ENCODE data around the gene FABP3.

DNA sequence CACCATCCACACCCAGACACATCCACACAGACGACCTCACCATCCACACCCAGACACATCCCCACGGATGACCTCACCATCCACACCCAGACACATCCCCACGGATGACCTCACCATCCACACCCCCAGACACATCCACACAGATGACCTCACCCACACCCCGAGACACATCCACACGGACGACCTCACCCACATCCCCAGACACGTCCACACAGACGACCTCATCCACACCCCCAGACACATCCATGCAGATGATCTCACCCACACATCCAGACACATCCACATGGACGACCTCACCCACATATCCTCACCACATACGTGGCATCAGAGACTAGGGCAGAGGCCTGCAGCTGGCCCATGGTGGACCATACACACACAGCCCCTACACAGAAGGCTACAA is 14.7 kb upstream of the FABP3 start:
- TF ChIP-seq, protein P1, sequence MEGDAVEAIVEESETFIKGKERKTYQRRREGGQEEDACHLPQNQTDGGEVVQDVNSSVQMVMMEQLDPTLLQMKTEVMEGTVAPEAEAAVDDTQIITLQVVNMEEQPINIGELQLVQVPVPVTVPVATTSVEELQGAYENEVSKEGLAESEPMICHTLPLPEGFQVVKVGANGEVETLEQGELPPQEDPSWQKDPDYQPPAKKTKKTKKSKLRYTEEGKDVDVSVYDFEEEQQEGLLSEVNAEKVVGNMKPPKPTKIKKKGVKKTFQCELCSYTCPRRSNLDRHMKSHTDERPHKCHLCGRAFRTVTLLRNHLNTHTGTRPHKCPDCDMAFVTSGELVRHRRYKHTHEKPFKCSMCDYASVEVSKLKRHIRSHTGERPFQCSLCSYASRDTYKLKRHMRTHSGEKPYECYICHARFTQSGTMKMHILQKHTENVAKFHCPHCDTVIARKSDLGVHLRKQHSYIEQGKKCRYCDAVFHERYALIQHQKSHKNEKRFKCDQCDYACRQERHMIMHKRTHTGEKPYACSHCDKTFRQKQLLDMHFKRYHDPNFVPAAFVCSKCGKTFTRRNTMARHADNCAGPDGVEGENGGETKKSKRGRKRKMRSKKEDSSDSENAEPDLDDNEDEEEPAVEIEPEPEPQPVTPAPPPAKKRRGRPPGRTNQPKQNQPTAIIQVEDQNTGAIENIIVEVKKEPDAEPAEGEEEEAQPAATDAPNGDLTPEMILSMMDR (IDR thresholded peaks at IDR 0.05), result no peak
- TF ChIP-seq EZH2 (IDR thresholded peaks at IDR 0.05) (no peak), EZH2phosphoT487 (IDR thresholded peaks at IDR 0.05) (no peak)
